Left lobe of liver (tissue), 2 donors: ENCODE measurements around the gene ATP6V0A1. TPM values are rescaled to one million over a fixed set of nuclear protein-coding genes. Genes with fewer than 3 reads are reported as not detected.
"Not testable (repeated sequence)": the region's sequence is repeated elsewhere in the genome, so short reads cannot be mapped to it uniquely, and the experiment has no call there.

Experiments used
- ATAC-seq: fragments of 200-7000 bp; cut with Tn5 transposase; one replicate; pipeline ENCODE4 v1.9.1; 2020; ENCODE audit warnings: mild to moderate bottlenecking, moderate library complexity
- DNase-seq: peaks from one replicate; pipeline ENCODE4 v3.0.0-alpha.2; 2020; ENCODE audit warnings: low spot score
- total RNA-seq: library from RNA; stranded (reverse); gene quantifications from one replicate; pipeline ENCODE4 v1.2.1, GENCODE V29; 2021
- donor health status: DM: no; HTN: no; CAD: no; lungs with moderate emphysema.
- donor health status: DM: no; HTN: yes; CAD: no.

ATP6V0A1 gene
- total RNA-seq, 1 donor from 2014 or later = 42.8 TPM

DNA sequence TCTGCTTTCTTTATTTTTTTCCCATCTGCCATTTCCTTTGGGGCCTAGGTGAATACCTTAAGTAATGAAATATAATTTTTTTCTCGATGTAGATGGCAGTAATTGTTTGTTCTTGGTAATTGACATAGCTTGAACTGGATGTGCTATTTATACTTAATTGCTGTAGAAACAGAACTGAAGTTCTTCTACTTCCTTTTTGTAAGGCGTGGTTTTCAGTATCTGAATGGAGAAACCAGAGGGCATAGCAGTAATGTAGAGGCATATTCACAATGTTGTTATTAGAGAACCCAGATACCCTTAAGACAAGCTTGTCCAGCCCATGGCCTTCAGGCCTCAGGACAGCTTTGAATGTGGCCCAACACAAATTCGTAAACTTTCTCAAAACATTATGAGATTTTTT, 16.4 kb downstream of the ATP6V0A1 start:
- ATAC-seq (no peak), DNase-seq (no peak)

DNA sequence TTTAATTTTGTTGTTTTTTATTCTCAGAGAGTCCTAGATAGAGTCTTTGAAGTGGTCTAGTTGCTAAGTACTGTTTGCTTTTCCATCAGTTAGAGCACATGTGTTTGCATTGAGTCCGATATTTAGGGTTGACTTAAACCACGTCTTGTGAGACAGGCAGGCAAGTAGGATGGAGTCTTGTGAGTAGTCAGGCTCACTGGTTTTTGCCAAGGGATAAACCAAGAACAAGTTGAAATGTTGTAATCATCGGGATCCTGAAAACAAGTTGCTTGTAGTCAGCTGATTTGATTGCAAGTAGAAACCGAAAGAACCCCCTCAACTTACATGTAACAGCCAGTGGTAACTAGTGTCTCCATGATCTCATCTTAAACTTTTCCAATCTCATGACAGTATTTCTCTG, 17.2 kb downstream of the ATP6V0A1 start:
- ATAC-seq (no peak), DNase-seq (no peak)

GRCh38 chr17:42476411-42476810, 17.7 kb downstream of the ATP6V0A1 start:
- ATAC-seq = no peak
- DNase-seq = no peak

DNA sequence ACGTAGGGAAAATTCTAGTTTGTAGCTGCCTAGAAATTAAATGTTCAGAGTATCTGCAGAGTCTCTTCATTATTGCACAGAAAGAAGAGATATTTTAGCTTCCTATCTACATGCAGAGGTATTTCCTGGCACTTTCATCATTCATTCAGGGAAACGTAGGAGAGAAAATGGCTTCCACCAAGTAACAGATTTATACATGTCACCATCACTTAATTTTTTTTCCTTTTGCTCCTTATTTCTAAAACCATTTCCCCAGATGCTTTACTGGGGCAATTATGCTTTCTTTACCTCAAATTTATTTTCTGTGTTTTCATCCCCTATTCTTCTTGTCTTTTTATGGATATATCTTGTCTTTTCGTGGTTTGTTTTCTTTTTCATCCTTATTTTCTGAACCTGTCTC, 18.5 kb downstream of the ATP6V0A1 start:
- DNase-seq = no peak
- no peak for ATAC-seq

DNA sequence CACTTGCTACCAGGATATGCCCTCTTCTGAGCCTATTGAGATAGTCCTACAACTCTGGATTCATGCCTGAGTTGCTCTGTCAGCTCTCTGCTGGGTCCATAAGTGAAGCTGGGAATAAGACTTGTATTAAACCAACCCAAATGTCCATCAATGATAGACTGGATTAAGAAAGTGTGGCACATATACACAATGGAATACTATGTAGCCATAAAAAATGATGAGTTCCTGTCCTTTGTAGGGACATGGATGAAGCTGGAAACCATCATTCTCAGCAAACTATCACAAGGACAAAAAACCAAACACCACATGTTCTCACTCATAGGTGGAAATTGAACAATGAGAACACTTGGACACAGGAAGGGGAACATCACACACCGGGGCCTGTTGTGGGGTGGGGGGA, 19.1 kb downstream of the ATP6V0A1 start:
- not testable (repeated sequence) for ATAC-seq

DNA sequence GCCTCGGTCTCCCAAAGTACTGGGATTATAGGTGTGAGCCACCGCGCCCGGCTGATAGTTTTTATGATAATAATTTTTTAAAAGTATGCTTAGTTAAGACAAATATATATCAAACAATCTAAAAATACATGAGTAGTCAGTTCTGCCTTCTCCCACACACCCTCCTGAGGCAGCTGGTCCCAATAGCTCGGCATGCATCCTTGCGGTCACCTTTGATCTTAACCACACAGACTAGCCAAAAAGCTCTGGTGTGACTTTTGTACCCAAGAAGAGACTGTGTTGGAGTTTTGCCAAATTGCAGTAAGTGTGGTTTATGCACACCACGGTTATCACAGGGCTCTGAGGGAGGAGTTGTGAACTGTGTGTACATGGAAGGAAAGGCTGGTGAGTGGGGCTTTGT, 25.6 kb downstream of the ATP6V0A1 start:
- DNase-seq (peak; percentile 54), ATAC-seq (peak; percentile 91)

More for the DNA sequence above, 19.1 kb downstream of the ATP6V0A1 start:
- not testable (repeated sequence) for DNase-seq

- no peak for DNase-seq
- ATAC-seq = no peak
These were observed 27.0 kb downstream of the ATP6V0A1 start for GRCh38 chr17:42485680-42486079.

GRCh38 chr17:42488032-42488431, 29.4 kb downstream of the ATP6V0A1 start:
- ATAC-seq = no peak
- no peak for DNase-seq

DNA sequence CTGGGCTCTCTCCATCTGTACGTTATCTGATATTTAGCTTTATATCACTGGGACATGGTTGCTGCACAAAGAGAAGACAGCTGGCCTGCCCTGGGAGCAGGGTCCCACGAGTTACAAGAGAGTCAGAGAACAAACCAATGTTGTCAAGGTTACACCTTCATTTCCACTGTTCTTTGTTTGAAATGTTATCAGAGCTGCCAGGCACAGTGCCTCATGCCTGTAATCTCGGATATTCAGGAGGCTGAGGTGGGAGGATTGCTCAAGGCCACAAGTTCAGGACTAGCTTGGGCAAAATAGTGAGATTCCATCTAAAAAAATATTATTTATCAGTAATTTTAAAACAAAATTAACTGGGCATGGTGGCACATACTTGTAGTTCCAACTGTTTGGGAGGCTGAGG, 34.6 kb downstream of the ATP6V0A1 start:
- DNase-seq (no peak), ATAC-seq (no peak)

GRCh38 chr17:42494673-42495072, 36.0 kb downstream of the ATP6V0A1 start:
- ATAC-seq (no peak), DNase-seq (no peak)

DNA sequence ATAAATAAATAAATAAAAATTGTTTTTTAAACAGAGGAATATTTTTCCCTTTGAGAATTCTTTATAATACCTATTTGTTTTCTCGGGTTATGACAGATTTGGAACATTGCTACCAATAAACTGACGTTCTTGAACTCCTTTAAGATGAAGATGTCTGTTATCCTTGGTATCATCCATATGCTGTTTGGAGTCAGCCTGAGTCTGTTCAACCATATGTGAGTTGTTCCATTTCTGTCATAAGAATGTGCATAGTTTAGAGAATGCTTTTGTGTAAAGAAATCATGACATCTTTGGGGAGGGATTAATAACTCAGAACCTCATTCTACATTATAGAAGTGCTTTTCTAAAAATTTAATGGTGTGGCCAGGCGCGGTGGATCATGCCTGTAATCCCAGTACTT, 40.1 kb downstream of the ATP6V0A1 start:
- ATAC-seq (no peak), DNase-seq (no peak)

DNA sequence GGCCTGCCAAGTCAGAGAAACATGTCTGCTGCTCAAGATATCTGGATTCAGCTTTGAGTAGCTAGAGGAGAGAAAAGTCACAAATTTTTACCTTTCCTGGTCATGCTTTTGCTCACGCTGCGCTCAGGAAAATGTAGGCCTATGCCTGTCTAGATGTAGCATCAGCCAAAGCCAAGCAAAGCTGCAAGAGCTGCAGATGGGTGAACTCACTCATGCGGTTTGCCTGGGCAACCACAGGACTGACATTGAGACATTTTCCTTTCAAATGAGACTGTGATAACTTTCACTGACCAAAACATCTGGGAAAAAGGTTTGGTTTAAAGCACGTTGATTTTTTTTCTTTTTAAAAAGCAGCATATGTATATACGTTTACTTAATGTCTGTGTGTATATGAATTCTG, 43.4 kb downstream of the ATP6V0A1 start:
- no peak for DNase-seq

DNA sequence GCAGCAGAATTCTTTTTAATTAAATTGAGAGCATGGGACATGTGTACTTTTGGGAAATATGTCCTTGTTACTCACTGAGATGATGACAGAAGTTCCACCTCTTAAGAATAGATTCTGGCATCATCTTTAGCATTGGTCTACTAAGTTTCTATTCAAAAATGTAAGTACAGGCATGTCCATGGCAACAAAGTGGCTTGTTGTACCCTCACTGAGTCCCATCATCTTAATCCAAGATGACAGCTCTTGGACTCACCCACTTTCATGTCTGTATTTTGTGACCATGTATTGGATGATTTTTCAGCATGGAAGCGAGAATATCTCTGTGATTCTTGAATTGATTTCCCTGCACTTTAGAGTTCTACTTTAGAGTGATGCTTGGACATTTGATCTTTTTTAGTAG, 44.2 kb downstream of the ATP6V0A1 start:
- ATAC-seq = no peak
- no peak for DNase-seq

More for the DNA sequence above, 43.4 kb downstream of the ATP6V0A1 start:
- no peak for ATAC-seq

- ATAC-seq = no peak
These were observed 49.0 kb downstream of the ATP6V0A1 start for GRCh38 chr17:42507671-42508070.

GRCh38 chr17:42508426-42509165, 49.9 kb downstream of the ATP6V0A1 start:
- ATAC-seq = no peak
- DNase-seq = no peak

More at GRCh38 chr17:42507671-42508070, 49.0 kb downstream of the ATP6V0A1 start:
- DNase-seq = no peak

DNA sequence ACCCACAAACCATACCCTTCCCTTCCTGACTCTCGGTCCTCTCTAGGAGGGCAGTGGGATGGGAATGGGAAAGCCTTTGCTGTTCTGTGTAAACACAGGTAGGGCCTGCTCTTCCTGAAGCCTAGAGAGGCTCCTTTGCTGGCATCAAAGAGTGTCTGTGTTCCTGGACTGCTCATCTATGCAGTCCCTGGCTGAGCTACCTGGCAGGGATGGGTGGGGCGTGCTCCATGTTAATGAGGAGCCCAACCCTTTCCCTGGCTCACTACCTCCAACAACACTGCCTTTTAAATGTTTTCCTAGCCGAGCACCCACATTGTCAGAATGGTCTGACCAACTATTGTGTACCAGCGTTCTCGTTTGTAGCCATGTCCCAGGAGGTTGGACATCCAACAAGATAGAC, 50.7 kb downstream of the ATP6V0A1 start:
- ATAC-seq = no peak
- DNase-seq = no peak

GRCh38 chr17:42509841-42510240, 51.2 kb downstream of the ATP6V0A1 start:
- ATAC-seq (no peak), DNase-seq (no peak)

- ATAC-seq = no peak
These were observed 53.6 kb downstream of the ATP6V0A1 start for GRCh38 chr17:42512246-42512645.

GRCh38 chr17:42512733-42513251, 54.1 kb downstream of the ATP6V0A1 start:
- no peak for DNase-seq
- peak; percentile 37 for ATAC-seq

More at GRCh38 chr17:42512246-42512645, 53.6 kb downstream of the ATP6V0A1 start:
- DNase-seq = no peak

DNA sequence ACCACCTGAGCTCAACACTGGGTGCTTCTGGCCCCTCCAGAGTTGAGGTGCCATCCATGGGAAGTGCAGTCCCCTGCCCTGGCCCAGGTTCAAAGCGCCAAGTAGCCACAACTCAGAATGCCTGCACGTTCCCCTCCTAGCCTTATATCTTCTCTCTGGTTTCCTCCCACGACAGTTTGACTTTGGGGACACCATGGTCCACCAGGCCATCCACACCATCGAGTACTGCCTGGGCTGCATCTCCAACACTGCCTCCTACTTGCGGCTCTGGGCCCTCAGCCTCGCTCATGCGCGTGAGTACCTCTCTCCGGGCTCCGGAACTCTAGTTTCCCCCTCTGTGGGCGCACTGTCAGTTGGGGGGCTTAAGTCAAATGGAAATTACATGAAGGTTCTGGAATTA, 55.0 kb downstream of the ATP6V0A1 start:
- ATAC-seq (no peak), DNase-seq (no peak)

- no peak for ATAC-seq
- no peak for DNase-seq
These were observed 55.6 kb downstream of the ATP6V0A1 start for GRCh38 chr17:42514279-42514678.

- ATAC-seq = no peak
- no peak for DNase-seq
These were observed 56.2 kb downstream of the ATP6V0A1 start for GRCh38 chr17:42514867-42515266.

- ATAC-seq (peak; percentile 74), DNase-seq (peak; percentile 83)
These were observed 58.8 kb downstream of the ATP6V0A1 start for GRCh38 chr17:42517516-42517915.
